ENCODE measurements around the gene H1-8.

The H1-8 gene

DNA sequence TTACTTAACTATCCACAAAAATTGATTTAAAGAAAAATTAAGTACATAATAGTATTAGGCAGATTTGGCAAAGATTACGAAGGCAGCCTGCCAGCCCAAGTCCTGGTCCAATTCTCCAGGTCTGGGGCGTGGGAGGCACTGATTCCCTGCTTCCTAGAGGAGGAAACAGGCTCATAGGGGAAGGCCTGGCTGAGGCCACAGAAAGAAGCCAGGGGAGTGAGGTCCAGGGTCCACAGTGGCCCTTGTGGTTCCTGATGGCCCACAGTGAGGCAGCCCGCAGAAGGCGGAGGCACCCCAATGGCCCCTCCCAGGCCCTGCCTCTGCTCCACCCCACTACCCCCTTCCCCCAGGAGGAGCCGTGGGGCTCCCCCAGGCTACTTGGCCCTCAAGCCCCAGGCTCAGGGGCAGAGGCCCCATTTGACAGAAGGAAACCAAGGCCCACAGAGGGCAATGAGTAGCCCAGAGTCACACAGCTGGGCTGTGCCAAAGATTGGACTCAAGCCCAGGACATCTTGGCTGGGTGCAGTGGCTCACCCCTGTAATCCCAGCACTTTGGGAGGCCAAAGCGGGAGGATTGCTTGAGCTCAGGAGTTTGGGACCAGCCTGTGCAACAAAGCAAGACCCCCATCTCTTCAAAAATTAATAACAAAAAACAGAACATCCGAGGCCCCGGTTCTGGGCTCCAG, 21.0 kb downstream of the H1-8 start:
- H3K27ac ChIP-seq (ENCODE audit: low read depth, low read length), result no peak overlapping the region
- H3K27me3 ChIP-seq (ENCODE audit: control insufficient read depth, insufficient read depth, low read length), result no peaks in the 10 kb centered on the region
- peaks cover 21% of the 10 kb centered on the region for H3K4me1 ChIP-seq (ENCODE audit: control insufficient read depth, insufficient read depth, low read length)
- peaks cover 6% of the 10 kb centered on the region for H3K36me3 ChIP-seq (ENCODE audit: control insufficient read depth, insufficient read depth, low read length)
- H3K9ac ChIP-seq (ENCODE audit: low read length), result no peak overlapping the region
- H3K4me3 ChIP-seq (ENCODE audit: low read length), result no peak overlapping the region

- H3K27ac ChIP-seq (ENCODE audit: low read depth, low read length), result no peak overlapping the region
- no peak overlapping the region for H3K4me3 ChIP-seq (ENCODE audit: low read length)
- H3K36me3 ChIP-seq (ENCODE audit: control insufficient read depth, insufficient read depth, low read length), result peaks cover 6% of the 10 kb centered on the region
- peaks cover 21% of the 10 kb centered on the region for H3K4me1 ChIP-seq (ENCODE audit: control insufficient read depth, insufficient read depth, low read length)
- no peaks in the 10 kb centered on the region for H3K27me3 ChIP-seq (ENCODE audit: control insufficient read depth, insufficient read depth, low read length)
- H3K9ac ChIP-seq (ENCODE audit: low read length), result no peak overlapping the region
Measured at GRCh38 chr3:129564981-129565644, 22.1 kb downstream of the H1-8 start.

- peaks cover 14% of the 10 kb centered on the region for H3K4me1 ChIP-seq (ENCODE audit: control insufficient read depth, insufficient read depth, low read length)
- H3K4me3 ChIP-seq (ENCODE audit: low read length), result no peak overlapping the region
- H3K27ac ChIP-seq (ENCODE audit: low read depth, low read length), result no peak overlapping the region
- no peak overlapping the region for H3K9ac ChIP-seq (ENCODE audit: low read length)
- peaks cover 6% of the 10 kb centered on the region for H3K36me3 ChIP-seq (ENCODE audit: control insufficient read depth, insufficient read depth, low read length)
- no peaks in the 10 kb centered on the region for H3K27me3 ChIP-seq (ENCODE audit: control insufficient read depth, insufficient read depth, low read length)
Measured at GRCh38 chr3:129565902-129566301, 22.9 kb downstream of the H1-8 start.

GRCh38 chr3:129567176-129567705, 24.3 kb downstream of the H1-8 start:
- H3K36me3 ChIP-seq (ENCODE audit: control insufficient read depth, insufficient read depth, low read length), result peaks cover 6% of the 10 kb centered on the region
- H3K4me3 ChIP-seq (ENCODE audit: low read length), result no peak overlapping the region
- H3K27me3 ChIP-seq (ENCODE audit: control insufficient read depth, insufficient read depth, low read length), result no peaks in the 10 kb centered on the region
- H3K9ac ChIP-seq (ENCODE audit: low read length), result no peak overlapping the region
- peaks cover 4% of the 10 kb centered on the region for H3K4me1 ChIP-seq (ENCODE audit: control insufficient read depth, insufficient read depth, low read length)
- H3K27ac ChIP-seq (ENCODE audit: low read depth, low read length), result no peak overlapping the region

DNA sequence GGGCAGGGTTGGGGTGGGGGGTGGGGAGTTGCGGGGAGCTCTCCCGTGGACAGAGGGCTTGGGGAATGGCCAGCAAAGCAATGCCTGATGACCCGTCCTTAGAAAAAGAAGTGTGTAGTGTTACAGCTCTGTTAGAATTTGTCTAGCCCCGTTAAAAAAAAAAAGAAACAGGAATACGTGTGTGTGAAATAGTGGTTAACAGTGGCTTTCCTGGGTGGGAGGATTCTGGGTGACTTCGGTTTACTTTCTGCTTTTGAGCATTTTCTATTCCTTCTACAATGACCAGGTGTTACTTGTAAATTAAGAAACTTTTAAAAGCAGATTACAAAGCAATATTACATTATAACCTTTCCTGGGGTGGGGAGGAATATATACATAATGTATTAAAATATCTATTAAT, 25.0 kb downstream of the H1-8 start:
- H3K4me1 ChIP-seq (ENCODE audit: control insufficient read depth, insufficient read depth, low read length), result peaks cover 4% of the 10 kb centered on the region
- H3K36me3 ChIP-seq (ENCODE audit: control insufficient read depth, insufficient read depth, low read length), result peaks cover 3% of the 10 kb centered on the region
- H3K27ac ChIP-seq (ENCODE audit: low read depth, low read length), result no peak overlapping the region
- H3K27me3 ChIP-seq (ENCODE audit: control insufficient read depth, insufficient read depth, low read length), result no peaks in the 10 kb centered on the region
- H3K4me3 ChIP-seq (ENCODE audit: low read length), result no peak overlapping the region
- H3K9ac ChIP-seq (ENCODE audit: low read length), result no peak overlapping the region

- H3K27me3 ChIP-seq (ENCODE audit: control insufficient read depth, insufficient read depth, low read length), result no peaks in the 10 kb centered on the region
- H3K27ac ChIP-seq (ENCODE audit: low read depth, low read length), result no peak overlapping the region
- peaks cover 4% of the 10 kb centered on the region for H3K4me1 ChIP-seq (ENCODE audit: control insufficient read depth, insufficient read depth, low read length)
- no peak overlapping the region for H3K4me3 ChIP-seq (ENCODE audit: low read length)
- peaks cover 3% of the 10 kb centered on the region for H3K36me3 ChIP-seq (ENCODE audit: control insufficient read depth, insufficient read depth, low read length)
- H3K9ac ChIP-seq (ENCODE audit: low read length), result no peak overlapping the region
Measured at GRCh38 chr3:129569856-129570255, 26.9 kb downstream of the H1-8 start.

- Histone ChIP-seq H3K4me1 (ENCODE audit: control insufficient read depth, insufficient read depth, low read length) (peaks cover 1% of the 10 kb centered on the region), H3K36me3 (ENCODE audit: control insufficient read depth, insufficient read depth, low read length) (no peaks in the 10 kb centered on the region), H3K27ac (ENCODE audit: low read depth, low read length) (no peak overlapping the region), H3K4me3 (ENCODE audit: low read length) (no peak overlapping the region), H3K27me3 (ENCODE audit: control insufficient read depth, insufficient read depth, low read length) (no peaks in the 10 kb centered on the region), H3K9ac (ENCODE audit: low read length) (no peak overlapping the region)
Measured at GRCh38 chr3:129571605-129572547, 28.9 kb downstream of the H1-8 start.

DNA sequence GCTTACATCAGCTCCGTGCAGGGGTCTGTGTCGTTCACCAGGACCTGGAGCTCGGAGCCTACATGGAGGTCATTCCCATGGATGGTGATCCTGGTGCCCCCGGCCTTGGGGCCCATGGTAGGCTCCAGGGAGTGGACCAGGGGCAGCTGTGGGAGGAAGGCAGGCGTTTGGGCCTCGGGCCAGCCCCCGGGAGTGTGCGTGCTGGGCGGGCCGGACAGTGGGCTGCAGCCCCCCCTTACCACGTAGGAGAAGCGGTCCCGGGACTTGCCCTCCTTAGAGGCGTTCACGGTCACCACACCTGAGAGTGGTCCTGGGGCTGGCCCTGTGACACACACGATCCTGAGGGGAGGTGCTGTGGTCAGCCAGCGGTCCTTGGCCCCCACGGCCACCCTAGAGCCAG, 29.6 kb downstream of the H1-8 start:
- no peaks in the 10 kb centered on the region for H3K36me3 ChIP-seq (ENCODE audit: control insufficient read depth, insufficient read depth, low read length)
- H3K27ac ChIP-seq (ENCODE audit: low read depth, low read length), result no peak overlapping the region
- H3K4me3 ChIP-seq (ENCODE audit: low read length), result no peak overlapping the region
- H3K4me1 ChIP-seq (ENCODE audit: control insufficient read depth, insufficient read depth, low read length), result no peaks in the 10 kb centered on the region
- no peak overlapping the region for H3K9ac ChIP-seq (ENCODE audit: low read length)
- no peaks in the 10 kb centered on the region for H3K27me3 ChIP-seq (ENCODE audit: control insufficient read depth, insufficient read depth, low read length)

GRCh38 chr3:129573493-129573892, 30.5 kb downstream of the H1-8 start:
- no peaks in the 10 kb centered on the region for H3K36me3 ChIP-seq (ENCODE audit: control insufficient read depth, insufficient read depth, low read length)
- H3K9ac ChIP-seq (ENCODE audit: low read length), result no peak overlapping the region
- H3K4me1 ChIP-seq (ENCODE audit: control insufficient read depth, insufficient read depth, low read length), result no peaks in the 10 kb centered on the region
- H3K4me3 ChIP-seq (ENCODE audit: low read length), result no peak overlapping the region
- H3K27me3 ChIP-seq (ENCODE audit: control insufficient read depth, insufficient read depth, low read length), result no peaks in the 10 kb centered on the region
- H3K27ac ChIP-seq (ENCODE audit: low read depth, low read length), result no peak overlapping the region

- no peak overlapping the region for H3K9ac ChIP-seq (ENCODE audit: low read length)
- no peak overlapping the region for H3K27ac ChIP-seq (ENCODE audit: low read depth, low read length)
- H3K4me3 ChIP-seq (ENCODE audit: low read length), result no peak overlapping the region
- H3K36me3 ChIP-seq (ENCODE audit: control insufficient read depth, insufficient read depth, low read length), result no peaks in the 10 kb centered on the region
- H3K4me1 ChIP-seq (ENCODE audit: control insufficient read depth, insufficient read depth, low read length), result no peaks in the 10 kb centered on the region
- no peaks in the 10 kb centered on the region for H3K27me3 ChIP-seq (ENCODE audit: control insufficient read depth, insufficient read depth, low read length)
Measured at GRCh38 chr3:129574206-129574605, 31.2 kb downstream of the H1-8 start.

DNA sequence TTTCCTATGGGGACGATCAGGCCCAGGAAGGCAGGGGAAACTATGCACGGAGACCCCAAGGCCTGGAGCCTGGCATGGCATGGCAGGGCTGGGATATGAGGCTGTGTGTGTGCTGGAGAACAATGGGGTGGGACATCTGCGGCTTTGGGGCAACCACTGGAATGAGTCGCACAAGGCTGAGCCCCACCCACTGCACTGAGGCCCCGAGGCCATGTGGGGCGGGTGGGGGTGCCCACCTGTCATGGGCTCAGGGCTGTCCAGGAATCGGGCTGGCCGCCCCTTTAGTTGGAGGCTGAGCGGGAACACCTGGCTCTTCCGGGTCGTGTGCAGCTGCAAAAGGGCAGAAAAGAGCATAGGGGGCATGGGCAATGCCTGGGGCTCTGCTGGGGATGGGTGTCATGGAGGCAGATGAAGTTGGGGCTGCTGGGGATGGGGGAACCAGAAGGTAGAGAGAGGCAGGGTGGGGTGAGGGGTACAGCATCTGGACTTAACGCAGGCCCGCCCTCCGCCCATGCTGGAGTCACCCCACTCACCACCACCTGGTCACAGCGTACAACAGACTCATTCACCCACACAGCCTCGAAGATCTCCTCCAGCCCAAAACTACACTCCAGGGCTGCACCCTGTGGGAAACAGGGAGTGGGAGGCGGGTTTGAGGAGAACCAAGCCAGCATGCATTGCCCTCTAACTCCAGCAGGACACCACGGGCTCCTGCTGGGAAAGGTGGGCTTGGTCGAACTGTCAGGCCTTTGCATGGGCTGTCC, 32.4 kb downstream of the H1-8 start:
- Histone ChIP-seq H3K36me3 (ENCODE audit: control insufficient read depth, insufficient read depth, low read length) (no peaks in the 10 kb centered on the region), H3K4me1 (ENCODE audit: control insufficient read depth, insufficient read depth, low read length) (no peaks in the 10 kb centered on the region), H3K27ac (ENCODE audit: low read depth, low read length) (no peak overlapping the region), H3K27me3 (ENCODE audit: control insufficient read depth, insufficient read depth, low read length) (no peaks in the 10 kb centered on the region), H3K9ac (ENCODE audit: low read length) (no peak overlapping the region), H3K4me3 (ENCODE audit: low read length) (no peak overlapping the region)

GRCh38 chr3:129575997-129576384, 33.0 kb downstream of the H1-8 start:
- Histone ChIP-seq H3K27ac (ENCODE audit: low read depth, low read length) (no peak overlapping the region), H3K4me1 (ENCODE audit: control insufficient read depth, insufficient read depth, low read length) (no peaks in the 10 kb centered on the region), H3K36me3 (ENCODE audit: control insufficient read depth, insufficient read depth, low read length) (no peaks in the 10 kb centered on the region), H3K9ac (ENCODE audit: low read length) (no peak overlapping the region), H3K27me3 (ENCODE audit: control insufficient read depth, insufficient read depth, low read length) (no peaks in the 10 kb centered on the region), H3K4me3 (ENCODE audit: low read length) (no peak overlapping the region)
